GM13976 (cell line): Measurements from ENCODE around the gene SPTBN1.

Experiments used
- DNase-seq: peaks from one replicate; pipeline ENCODE4 v3.0.0; 2012; ENCODE audit warnings: low spot score
- in situ Hi-C: fragments of 300-500 bp; cut with MboI; formaldehyde crosslinking; loops from one replicate; pipeline ENCODE4 v1.12.0; 2022; ENCODE audit warnings: low sequenced_read_pairs, mixed read lengths, inconsistent platforms; ENCODE audit not compliant: unreplicated experiment
- TF ChIP-seq, protein P1 (sequence below): IDR thresholded peaks from 2 replicates; pipeline ENCODE4 v1.5.1; 2012; ENCODE audit warnings: borderline replicate concordance, mild to moderate bottlenecking; ENCODE audit not compliant: insufficient read depth; ENCODE audit errors: extremely low read depth, missing control alignments, control extremely low read depth

SPTBN1 gene

GRCh38 chr2:54716375-54716774 is 260.2 kb downstream of the SPTBN1 start:
- TF ChIP-seq, protein P1, sequence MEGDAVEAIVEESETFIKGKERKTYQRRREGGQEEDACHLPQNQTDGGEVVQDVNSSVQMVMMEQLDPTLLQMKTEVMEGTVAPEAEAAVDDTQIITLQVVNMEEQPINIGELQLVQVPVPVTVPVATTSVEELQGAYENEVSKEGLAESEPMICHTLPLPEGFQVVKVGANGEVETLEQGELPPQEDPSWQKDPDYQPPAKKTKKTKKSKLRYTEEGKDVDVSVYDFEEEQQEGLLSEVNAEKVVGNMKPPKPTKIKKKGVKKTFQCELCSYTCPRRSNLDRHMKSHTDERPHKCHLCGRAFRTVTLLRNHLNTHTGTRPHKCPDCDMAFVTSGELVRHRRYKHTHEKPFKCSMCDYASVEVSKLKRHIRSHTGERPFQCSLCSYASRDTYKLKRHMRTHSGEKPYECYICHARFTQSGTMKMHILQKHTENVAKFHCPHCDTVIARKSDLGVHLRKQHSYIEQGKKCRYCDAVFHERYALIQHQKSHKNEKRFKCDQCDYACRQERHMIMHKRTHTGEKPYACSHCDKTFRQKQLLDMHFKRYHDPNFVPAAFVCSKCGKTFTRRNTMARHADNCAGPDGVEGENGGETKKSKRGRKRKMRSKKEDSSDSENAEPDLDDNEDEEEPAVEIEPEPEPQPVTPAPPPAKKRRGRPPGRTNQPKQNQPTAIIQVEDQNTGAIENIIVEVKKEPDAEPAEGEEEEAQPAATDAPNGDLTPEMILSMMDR = no peak
- in situ Hi-C loops = loop anchor here (25.0 kb wide), 1 partner anchor 604 kb away; the partner anchor contains the start of gene ACYP2
- no peak for DNase-seq

DNA sequence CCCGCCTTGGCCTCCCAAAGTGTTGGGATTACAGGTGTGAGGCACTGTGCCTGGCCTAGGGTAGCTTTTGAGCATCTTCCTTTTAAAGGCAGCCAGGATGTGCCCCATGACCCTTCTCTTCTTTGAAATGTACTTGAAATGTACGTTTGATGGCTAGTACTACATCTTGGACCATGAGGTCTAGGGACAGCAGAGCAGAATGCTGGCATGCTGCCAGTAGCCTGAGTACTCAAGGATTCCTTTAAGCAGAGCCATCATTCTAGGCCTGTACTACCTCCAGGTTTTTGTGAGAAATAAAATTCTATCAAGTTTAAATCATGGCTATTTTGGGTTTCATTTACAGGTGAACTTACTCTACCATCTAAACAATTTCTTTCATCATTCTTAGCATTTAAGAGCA is 264.4 kb downstream of the SPTBN1 start:
- TF ChIP-seq, protein P1 = no peak
- no peak for DNase-seq
- in situ Hi-C loops = loop anchor here (25.0 kb wide), 1 partner anchor 608 kb away; the partner anchor contains the start of gene ACYP2
